Glutamatergic neuron (in vitro differentiated cells): ENCODE results near the gene MTIF2. TPM values are rescaled to one million over a fixed set of nuclear protein-coding genes. Genes with fewer than 3 reads are reported as not detected.

Source experiments
- DNase-seq: peaks from one replicate; pipeline ENCODE4 v3.0.0; 2022
- H3K27ac Mint-ChIP-seq: one replicate; pipeline ENCODE4 v1.8.0; 2020; ENCODE audit warnings: mild to moderate bottlenecking, mixed read lengths, inconsistent platforms; ENCODE audit not compliant: unreplicated experiment
- H3K27me3 Mint-ChIP-seq: one replicate; pipeline ENCODE4 v1.8.0; 2020; ENCODE audit warnings: mild to moderate bottlenecking, moderate library complexity, mixed read lengths, inconsistent platforms; ENCODE audit not compliant: unreplicated experiment
- H3K36me3 Mint-ChIP-seq: one replicate; pipeline ENCODE4 v1.8.0; 2020; ENCODE audit warnings: mild to moderate bottlenecking, mixed read lengths, inconsistent platforms; ENCODE audit not compliant: unreplicated experiment
- H3K4me1 Mint-ChIP-seq: one replicate; pipeline ENCODE4 v1.8.0; 2020; ENCODE audit warnings: mild to moderate bottlenecking, low read depth, mixed read lengths, inconsistent platforms; ENCODE audit not compliant: unreplicated experiment
- H3K4me3 Mint-ChIP-seq: one replicate; pipeline ENCODE4 v1.8.0; 2020; ENCODE audit warnings: mild to moderate bottlenecking, mixed read lengths, inconsistent platforms; ENCODE audit not compliant: unreplicated experiment
- H3K9me3 Mint-ChIP-seq: one replicate; pipeline ENCODE4 v1.8.0; 2020; ENCODE audit warnings: mild to moderate bottlenecking, moderate library complexity, mixed read lengths, inconsistent platforms; ENCODE audit not compliant: unreplicated experiment
- CTCF ChIP-seq: fragments of 200-600 bp; sonication (generic); IDR thresholded peaks from one replicate; pipeline ENCODE4 v1.5.0; 2021; ENCODE audit not compliant: partially characterized antibody, unreplicated experiment
- total RNA-seq: library from RNA; stranded (reverse); fragmentation: NEBNext Ultra II Directional; extraction: Animal tissue kit (Norgen Biotek cat#: 25700); gene quantifications from one replicate; pipeline ENCODE4 v1.2.1, GENCODE V29; 2021; ENCODE audit not compliant: unreplicated experiment

Gene MTIF2
- total RNA-seq, 1 donor from 2014 or later = 25.2 TPM

- H3K4me1 Mint-ChIP-seq = peaks cover 5% of the 10 kb centered on the region
- no peak for TF ChIP-seq CTCF
- H3K36me3 Mint-ChIP-seq = no peaks in the 10 kb centered on the region
- DNase-seq = no peak
- no peak overlapping the region for H3K27ac Mint-ChIP-seq
- no peak overlapping the region for H3K4me3 Mint-ChIP-seq
- peaks cover 6% of the 10 kb centered on the region for H3K27me3 Mint-ChIP-seq
- H3K9me3 Mint-ChIP-seq = peaks cover 3% of the 10 kb centered on the region
These were observed 32.0 kb downstream of the MTIF2 start for GRCh38 chr2:55236992-55237543.

- H3K4me1 Mint-ChIP-seq = peaks cover 5% of the 10 kb centered on the region
- H3K4me3 Mint-ChIP-seq = no peak overlapping the region
- no peaks in the 10 kb centered on the region for H3K36me3 Mint-ChIP-seq
- H3K27me3 Mint-ChIP-seq = peaks cover 6% of the 10 kb centered on the region
- DNase-seq = no peak
- TF ChIP-seq CTCF = no peak
- H3K9me3 Mint-ChIP-seq = peaks cover 8% of the 10 kb centered on the region
- no peak overlapping the region for H3K27ac Mint-ChIP-seq
These were observed 33.1 kb downstream of the MTIF2 start for GRCh38 chr2:55235724-55236538.

- peaks cover 6% of the 10 kb centered on the region for H3K4me1 Mint-ChIP-seq
- peak overlapping the region; percentile 96 for H3K27ac Mint-ChIP-seq
- H3K4me3 Mint-ChIP-seq = peak overlapping the region; percentile 100
- no peak for DNase-seq
- TF ChIP-seq CTCF = no peak
- H3K27me3 Mint-ChIP-seq = peaks cover 8% of the 10 kb centered on the region
- H3K9me3 Mint-ChIP-seq = peaks cover 10% of the 10 kb centered on the region
- H3K36me3 Mint-ChIP-seq = no peaks in the 10 kb centered on the region
These were observed 35.4 kb downstream of the MTIF2 start for GRCh38 chr2:55233658-55233940.

- Mint-ChIP-seq H3K27me3 (peaks cover 9% of the 10 kb centered on the region), H3K9me3 (peaks cover 13% of the 10 kb centered on the region), H3K4me3 (peak overlapping the region; percentile 100), H3K36me3 (no peaks in the 10 kb centered on the region), H3K4me1 (peaks cover 11% of the 10 kb centered on the region), H3K27ac (peak overlapping the region; percentile 96)
- no peak for TF ChIP-seq CTCF
- peak; percentile 24 for DNase-seq
These were observed 36.0 kb downstream of the MTIF2 start for GRCh38 chr2:55232863-55233657.
